Neural cell (in vitro differentiated cells): ENCODE data around the gene ANKRD63. TPM values are rescaled to one million over a fixed set of nuclear protein-coding genes. Genes with fewer than 3 reads are reported as not detected.

Source experiments
- H2AFZ ChIP-seq: fragments of 200-600, 300-800 bp; sonication (generic), shearing (Covaris generic); 2 replicates; pipeline ENCODE4 v1.6.0; 2014; ENCODE audit warnings: low read depth, mild to moderate bottlenecking, antibody characterized with exemption, low read length, moderate library complexity
- H3F3A ChIP-seq: fragments of 200-600 bp; shearing (Covaris generic); 2 replicates; pipeline ENCODE4 v1.6.1; 2016; ENCODE audit warnings: mild to moderate bottlenecking, moderate library complexity, mixed read lengths, antibody characterized with exemption, low read length; ENCODE audit not compliant: insufficient read depth, poor library complexity, severe bottlenecking
- H3K27ac ChIP-seq: fragments of 200-600, 300-800 bp; sonication (generic), shearing (Covaris generic); 2 replicates; pipeline ENCODE4 v1.5.1; 2014; ENCODE audit warnings: mild to moderate bottlenecking, low read length, moderate library complexity
- H3K27me3 ChIP-seq: fragments of 300-800, 200-600 bp; sonication (generic), shearing (Covaris generic); 2 replicates; pipeline ENCODE4 v1.6.0; 2014; ENCODE audit warnings: mild to moderate bottlenecking, low read depth, low read length, moderate library complexity; ENCODE audit not compliant: insufficient read depth
- H3K36me3 ChIP-seq: fragments of 300-800, 200-600 bp; sonication (generic), shearing (Covaris generic); 2 replicates; pipeline ENCODE4 v1.5.1; 2014; ENCODE audit warnings: mild to moderate bottlenecking, antibody characterized with exemption, low read length, moderate library complexity; ENCODE audit not compliant: insufficient read depth
- H3K4me2 ChIP-seq: fragments of 300-800, 200-600 bp; sonication (generic), shearing (Covaris generic); 2 replicates; pipeline ENCODE4 v1.6.0; 2014; ENCODE audit warnings: mild to moderate bottlenecking, low read length
- H3K4me3 ChIP-seq: fragments of 300-800, 200-600 bp; sonication (generic), shearing (Covaris generic); 2 replicates; pipeline ENCODE4 v1.5.1; 2014; ENCODE audit warnings: mild to moderate bottlenecking, low read length, moderate library complexity
- H3K79me2 ChIP-seq: fragments of 200-600 bp; shearing (Covaris generic); replicated peaks from 2 replicates; pipeline ENCODE4 v1.6.0; 2014; ENCODE audit warnings: mild to moderate bottlenecking, low read length, moderate library complexity; ENCODE audit not compliant: insufficient read depth
- H3K9ac ChIP-seq: fragments of 300-800, 200-600 bp; sonication (generic), shearing (Covaris generic); 2 replicates; pipeline ENCODE4 v1.6.1; 2016; ENCODE audit warnings: mild to moderate bottlenecking, low read length, mixed read lengths
- H3K9me2 ChIP-seq: fragments of 200-600 bp; shearing (Covaris generic); 2 replicates; pipeline ENCODE4 v1.6.1; 2016; ENCODE audit warnings: mild to moderate bottlenecking, low read length, mixed read lengths; ENCODE audit not compliant: insufficient read depth
- H3K9me3 ChIP-seq: fragments of 200-600, 300-800 bp; sonication (generic), shearing (Covaris generic); 2 replicates; pipeline ENCODE4 v1.6.1; 2016; ENCODE audit warnings: mild to moderate bottlenecking, mixed run types, low read length, moderate library complexity, mixed read lengths
- H4K20me1 ChIP-seq: fragments of 200-600 bp; shearing (Covaris generic); 2 replicates; pipeline ENCODE4 v1.6.1; 2016; ENCODE audit warnings: mild to moderate bottlenecking, mixed run types; ENCODE audit not compliant: insufficient read depth
- EP300 ChIP-seq: fragments of 450-650 bp; conservative IDR thresholded peaks from 2 replicates; pipeline ENCODE4 v1.6.1; 2014; ENCODE audit warnings: antibody characterized with exemption, mild to moderate bottlenecking, moderate library complexity; ENCODE audit not compliant: poor library complexity, severe bottlenecking
- EZH2 ChIP-seq: fragments of 200-600, 300-800 bp; shearing (Covaris generic), sonication (generic); IDR thresholded peaks from 2 replicates; pipeline ENCODE4 v1.6.1; 2014; ENCODE audit warnings: antibody characterized with exemption, low read length, borderline replicate concordance, mild to moderate bottlenecking; ENCODE audit not compliant: insufficient read depth, poor library complexity, severe bottlenecking
- MXI1 ChIP-seq: fragments of 450-650 bp; conservative IDR thresholded peaks from 2 replicates; pipeline ENCODE4 v1.6.1; 2014; ENCODE audit warnings: antibody characterized with exemption, mild to moderate bottlenecking; ENCODE audit not compliant: poor library complexity, severe bottlenecking
- POLR2AphosphoS5 ChIP-seq: IDR thresholded peaks from 2 replicates; pipeline ENCODE4 v1.6.1; 2012
- RAD21 ChIP-seq: fragments of 450-650 bp; conservative IDR thresholded peaks from 2 replicates; pipeline ENCODE4 v1.6.1; 2014; ENCODE audit warnings: antibody characterized with exemption, mild to moderate bottlenecking, moderate library complexity
- SMC3 ChIP-seq: fragments of 450-650 bp; conservative IDR thresholded peaks from 2 replicates; pipeline ENCODE4 v1.6.1; 2014; ENCODE audit warnings: antibody characterized with exemption, mild to moderate bottlenecking, moderate library complexity; ENCODE audit not compliant: poor library complexity
- TAF1 ChIP-seq: IDR thresholded peaks from 2 replicates; pipeline ENCODE4 v1.6.1; 2012; ENCODE audit warnings: low read depth
- polyA plus RNA-seq: library from polyadenylated mRNA; depleted of rRNA; stranded (reverse); fragments of >200 nt; gene quantifications from 2 replicates; pipeline ENCODE4 v1.2.3, GENCODE V29; 2014
- TF ChIP-seq, protein P1 (sequence below): IDR thresholded peaks from 2 replicates; pipeline ENCODE4 v1.6.1; 2012; ENCODE audit warnings: borderline replicate concordance
- TF ChIP-seq, protein P2 (sequence below): fragments of 450-650 bp; IDR thresholded peaks from 2 replicates; pipeline ENCODE4 v1.5.1; 2014; ENCODE audit warnings: antibody characterized with exemption, mild to moderate bottlenecking, moderate library complexity; ENCODE audit not compliant: poor library complexity, severe bottlenecking

The ANKRD63 gene
- polyA plus RNA-seq, 1 donor from 2014 or later, result 2.1 TPM

DNA sequence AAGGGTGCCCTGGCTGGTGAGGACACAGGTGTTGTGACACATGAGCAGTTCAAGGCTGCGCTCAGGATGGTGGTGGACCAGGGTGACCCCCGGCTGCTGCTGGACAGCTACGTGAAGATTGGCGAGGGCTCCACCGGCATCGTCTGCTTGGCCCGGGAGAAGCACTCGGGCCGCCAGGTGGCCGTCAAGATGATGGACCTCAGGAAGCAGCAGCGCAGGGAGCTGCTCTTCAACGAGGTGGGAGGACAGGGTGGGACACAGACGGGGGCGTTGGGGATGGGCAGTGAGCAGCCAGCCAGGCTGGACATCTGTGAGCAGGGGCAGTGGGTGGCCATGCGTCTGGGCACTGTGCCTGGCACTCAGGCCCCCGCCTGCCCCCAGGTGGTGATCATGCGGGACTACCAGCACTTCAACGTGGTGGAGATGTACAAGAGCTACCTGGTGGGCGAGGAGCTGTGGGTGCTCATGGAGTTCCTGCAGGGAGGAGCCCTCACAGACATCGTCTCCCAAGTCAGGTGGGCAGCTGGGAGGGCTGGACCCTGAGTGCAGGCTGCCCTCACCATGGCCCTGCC, 10.3 kb downstream of the ANKRD63 start:
- Histone ChIP-seq H3K36me3 (no peaks in the 10 kb centered on the region), H4K20me1 (no peaks in the 10 kb centered on the region), H3K27me3 (no peaks in the 10 kb centered on the region), H3K4me3 (no peak overlapping the region), H3K79me2 (no peaks in the 10 kb centered on the region), H2AFZ (no peak overlapping the region), H3K9me3 (no peaks in the 10 kb centered on the region), H3K9ac (no peak overlapping the region), H3K27ac (no peak overlapping the region), H3K4me2 (no peak overlapping the region), H3F3A (no peaks in the 10 kb centered on the region), H3K9me2 (no peaks in the 10 kb centered on the region)
- no peak for TF ChIP-seq POLR2AphosphoS5
- no peak for TF ChIP-seq EP300
- no peak for TF ChIP-seq EZH2
- TF ChIP-seq, protein P1, sequence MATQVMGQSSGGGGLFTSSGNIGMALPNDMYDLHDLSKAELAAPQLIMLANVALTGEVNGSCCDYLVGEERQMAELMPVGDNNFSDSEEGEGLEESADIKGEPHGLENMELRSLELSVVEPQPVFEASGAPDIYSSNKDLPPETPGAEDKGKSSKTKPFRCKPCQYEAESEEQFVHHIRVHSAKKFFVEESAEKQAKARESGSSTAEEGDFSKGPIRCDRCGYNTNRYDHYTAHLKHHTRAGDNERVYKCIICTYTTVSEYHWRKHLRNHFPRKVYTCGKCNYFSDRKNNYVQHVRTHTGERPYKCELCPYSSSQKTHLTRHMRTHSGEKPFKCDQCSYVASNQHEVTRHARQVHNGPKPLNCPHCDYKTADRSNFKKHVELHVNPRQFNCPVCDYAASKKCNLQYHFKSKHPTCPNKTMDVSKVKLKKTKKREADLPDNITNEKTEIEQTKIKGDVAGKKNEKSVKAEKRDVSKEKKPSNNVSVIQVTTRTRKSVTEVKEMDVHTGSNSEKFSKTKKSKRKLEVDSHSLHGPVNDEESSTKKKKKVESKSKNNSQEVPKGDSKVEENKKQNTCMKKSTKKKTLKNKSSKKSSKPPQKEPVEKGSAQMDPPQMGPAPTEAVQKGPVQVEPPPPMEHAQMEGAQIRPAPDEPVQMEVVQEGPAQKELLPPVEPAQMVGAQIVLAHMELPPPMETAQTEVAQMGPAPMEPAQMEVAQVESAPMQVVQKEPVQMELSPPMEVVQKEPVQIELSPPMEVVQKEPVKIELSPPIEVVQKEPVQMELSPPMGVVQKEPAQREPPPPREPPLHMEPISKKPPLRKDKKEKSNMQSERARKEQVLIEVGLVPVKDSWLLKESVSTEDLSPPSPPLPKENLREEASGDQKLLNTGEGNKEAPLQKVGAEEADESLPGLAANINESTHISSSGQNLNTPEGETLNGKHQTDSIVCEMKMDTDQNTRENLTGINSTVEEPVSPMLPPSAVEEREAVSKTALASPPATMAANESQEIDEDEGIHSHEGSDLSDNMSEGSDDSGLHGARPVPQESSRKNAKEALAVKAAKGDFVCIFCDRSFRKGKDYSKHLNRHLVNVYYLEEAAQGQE, result no peak

DNA sequence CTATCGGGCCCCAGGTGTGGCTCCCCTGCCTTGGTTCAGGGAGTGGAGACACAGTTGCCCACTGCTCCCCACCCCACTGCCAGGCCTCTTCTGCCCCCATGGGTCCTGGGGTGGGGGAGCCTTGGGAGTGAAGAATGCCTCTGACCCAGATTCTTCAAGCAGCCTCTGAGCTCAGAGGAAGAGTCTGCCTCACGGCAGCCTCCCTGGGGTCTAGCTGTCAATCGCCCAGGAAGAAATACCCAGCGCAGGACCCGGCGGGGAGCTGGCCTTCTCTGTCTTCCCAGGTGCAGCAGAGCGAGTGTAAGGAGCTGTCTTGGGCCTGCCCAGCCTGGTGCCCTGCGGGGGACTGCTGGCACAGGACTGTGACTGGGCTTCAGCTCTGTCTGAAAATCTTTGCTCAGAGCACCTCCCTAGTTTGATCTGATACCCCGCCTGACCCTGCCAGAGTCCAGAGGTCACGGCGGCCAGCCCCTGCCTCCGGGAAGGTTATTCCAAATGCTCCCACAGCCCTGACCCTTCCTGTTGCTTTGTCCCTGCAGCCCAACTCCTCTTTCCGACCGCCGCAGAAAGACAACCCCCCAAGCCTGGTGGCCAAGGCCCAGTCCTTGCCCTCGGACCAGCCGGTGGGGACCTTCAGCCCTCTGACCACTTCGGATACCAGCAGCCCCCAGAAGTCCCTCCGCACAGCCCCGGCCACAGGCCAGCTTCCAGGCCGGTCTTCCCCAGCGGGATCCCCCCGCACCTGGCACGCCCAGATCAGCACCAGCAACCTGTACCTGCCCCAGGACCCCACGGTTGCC, 11.0 kb downstream of the ANKRD63 start:
- Histone ChIP-seq H2AFZ (no peak overlapping the region), H4K20me1 (no peaks in the 10 kb centered on the region), H3K27me3 (no peaks in the 10 kb centered on the region), H3K27ac (no peak overlapping the region), H3K79me2 (no peaks in the 10 kb centered on the region), H3K4me2 (no peak overlapping the region), H3K9me2 (no peaks in the 10 kb centered on the region), H3K9ac (no peak overlapping the region), H3K4me3 (peak overlapping the region; percentile 30), H3K9me3 (no peaks in the 10 kb centered on the region), H3K36me3 (no peaks in the 10 kb centered on the region), H3F3A (no peaks in the 10 kb centered on the region)
- TF ChIP-seq, protein P1, result no peak
- TF ChIP-seq RAD21, result no peak
- TF ChIP-seq, protein P2, sequence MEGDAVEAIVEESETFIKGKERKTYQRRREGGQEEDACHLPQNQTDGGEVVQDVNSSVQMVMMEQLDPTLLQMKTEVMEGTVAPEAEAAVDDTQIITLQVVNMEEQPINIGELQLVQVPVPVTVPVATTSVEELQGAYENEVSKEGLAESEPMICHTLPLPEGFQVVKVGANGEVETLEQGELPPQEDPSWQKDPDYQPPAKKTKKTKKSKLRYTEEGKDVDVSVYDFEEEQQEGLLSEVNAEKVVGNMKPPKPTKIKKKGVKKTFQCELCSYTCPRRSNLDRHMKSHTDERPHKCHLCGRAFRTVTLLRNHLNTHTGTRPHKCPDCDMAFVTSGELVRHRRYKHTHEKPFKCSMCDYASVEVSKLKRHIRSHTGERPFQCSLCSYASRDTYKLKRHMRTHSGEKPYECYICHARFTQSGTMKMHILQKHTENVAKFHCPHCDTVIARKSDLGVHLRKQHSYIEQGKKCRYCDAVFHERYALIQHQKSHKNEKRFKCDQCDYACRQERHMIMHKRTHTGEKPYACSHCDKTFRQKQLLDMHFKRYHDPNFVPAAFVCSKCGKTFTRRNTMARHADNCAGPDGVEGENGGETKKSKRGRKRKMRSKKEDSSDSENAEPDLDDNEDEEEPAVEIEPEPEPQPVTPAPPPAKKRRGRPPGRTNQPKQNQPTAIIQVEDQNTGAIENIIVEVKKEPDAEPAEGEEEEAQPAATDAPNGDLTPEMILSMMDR, result no peak
- TF ChIP-seq TAF1, result no peak
- TF ChIP-seq MXI1, result no peak
- TF ChIP-seq POLR2AphosphoS5, result no peak
- no peak for TF ChIP-seq SMC3
- TF ChIP-seq EZH2, result no peak
- TF ChIP-seq EP300, result no peak
